Kidney glomerular epithelial cell (primary cell): ENCODE data around the gene C1QTNF1.

ENCODE experiments used
- DNase-seq: peaks from one replicate; lab custom pipeline; 2025; lab: John Stamatoyannopoulos, UW

The C1QTNF1 gene

GRCh38 chr17:79095345-79096055 lies 71.5 kb downstream of the C1QTNF1 start:
- DNase-seq: no peak

- no peak for DNase-seq
Observed at GRCh38 chr17:79096477-79096876, 72.5 kb downstream of the C1QTNF1 start.

GRCh38 chr17:79097226-79098055 lies 73.5 kb downstream of the C1QTNF1 start:
- no peak for DNase-seq

- DNase-seq: no peak
Observed at GRCh38 chr17:79098282-79098867, 74.4 kb downstream of the C1QTNF1 start.
